ENCODE results near the gene MGAT5. TPM values are rescaled to one million over a fixed set of nuclear protein-coding genes. Genes with fewer than 3 reads are reported as not detected.
A peak's percentile ranks its signal among the peaks of the same experiment; 100 is the strongest.

MGAT5 gene
- total RNA-seq, 1 donor from 2014 or later: 57.3 TPM

- no peak for DNase-seq (ENCODE audit: low read depth, low spot score)
These were observed 108.3 kb downstream of the MGAT5 start for GRCh38 chr2:134362152-134362668.

GRCh38 chr2:134362740-134363139 is 108.9 kb downstream of the MGAT5 start:
- no peak for DNase-seq (ENCODE audit: low read depth, low spot score)

- DNase-seq (ENCODE audit: low read depth, low spot score): no peak
These were observed 111.5 kb downstream of the MGAT5 start for GRCh38 chr2:134365356-134365755.

- DNase-seq (ENCODE audit: low read depth, low spot score): no peak
These were observed 112.5 kb downstream of the MGAT5 start for GRCh38 chr2:134366359-134366758.

- DNase-seq (ENCODE audit: low read depth, low spot score): no peak
These were observed 113.3 kb downstream of the MGAT5 start for GRCh38 chr2:134367213-134367612.

GRCh38 chr2:134368009-134368817 is 114.3 kb downstream of the MGAT5 start:
- no peak for DNase-seq (ENCODE audit: low read depth, low spot score)

GRCh38 chr2:134369220-134369902 is 115.5 kb downstream of the MGAT5 start:
- DNase-seq (ENCODE audit: low read depth, low spot score): no peak

- DNase-seq (ENCODE audit: low read depth, low spot score): no peak
These were observed 117.0 kb downstream of the MGAT5 start for GRCh38 chr2:134370655-134371445.

- DNase-seq (ENCODE audit: low read depth, low spot score): no peak
These were observed 118.3 kb downstream of the MGAT5 start for GRCh38 chr2:134372141-134372540.

GRCh38 chr2:134372611-134373131 is 118.8 kb downstream of the MGAT5 start:
- DNase-seq (ENCODE audit: low read depth, low spot score): no peak

- DNase-seq (ENCODE audit: low read depth, low spot score): peak; percentile 59
These were observed 122.1 kb downstream of the MGAT5 start for GRCh38 chr2:134375935-134376334.

- DNase-seq (ENCODE audit: low read depth, low spot score): no peak
These were observed 123.9 kb downstream of the MGAT5 start for GRCh38 chr2:134377730-134378129.

GRCh38 chr2:134379293-134379692 is 125.4 kb downstream of the MGAT5 start:
- peak; percentile 59 for DNase-seq (ENCODE audit: low read depth, low spot score)

GRCh38 chr2:134379722-134380121 is 125.8 kb downstream of the MGAT5 start:
- DNase-seq (ENCODE audit: low read depth, low spot score): no peak

- no peak for DNase-seq (ENCODE audit: low read depth, low spot score)
These were observed 127.3 kb downstream of the MGAT5 start for GRCh38 chr2:134381141-134381540.

- no peak for DNase-seq (ENCODE audit: low read depth, low spot score)
These were observed 130.3 kb downstream of the MGAT5 start for GRCh38 chr2:134384131-134384530.

- no peak for DNase-seq (ENCODE audit: low read depth, low spot score)
These were observed 131.3 kb downstream of the MGAT5 start for GRCh38 chr2:134385195-134385594.

- no peak for DNase-seq (ENCODE audit: low read depth, low spot score)
These were observed 132.4 kb downstream of the MGAT5 start for GRCh38 chr2:134386310-134386709.

- no peak for DNase-seq (ENCODE audit: low read depth, low spot score)
These were observed 135.5 kb downstream of the MGAT5 start for GRCh38 chr2:134389381-134389780.

GRCh38 chr2:134391751-134392160 is 137.9 kb downstream of the MGAT5 start:
- no peak for DNase-seq (ENCODE audit: low read depth, low spot score)

- DNase-seq (ENCODE audit: low read depth, low spot score): no peak
These were observed 138.7 kb downstream of the MGAT5 start for GRCh38 chr2:134392442-134393074.
